Adipose tissue (tissue), 3 donors: ENCODE results near the gene PAK6. TPM values are rescaled to one million over a fixed set of nuclear protein-coding genes. Genes with fewer than 3 reads are reported as not detected.

ENCODE experiments used
- H3K27ac ChIP-seq: one replicate; pipeline ENCODE4 v1.5.1; 2013; ENCODE audit warnings: low read depth, low read length
- WGBS, 3 donors: extraction: QIAGEN DNeasy Blood & Tissue Kit; methylation state at CpG; one replicate each; pipeline ENCODE4 v1.1.7; 2013; 5-methylcytosine and 5-hydroxymethylcytosine counted together
- polyA plus RNA-seq, 3 donors: library from polyadenylated mRNA; stranded (reverse); fragments of 200-250 nt; gene quantifications; one replicate each; pipeline ENCODE4 v1.2.3, GENCODE V29; 2013
- donor health status: healthy with polysubstance abuse.
- donor health status: Bipolar disorder and iron deficiency.
- donor health status: healthy.

Gene PAK6
- polyA plus RNA-seq, 3 donors = 0.11 to 5.2 (median 0.43) TPM

DNA sequence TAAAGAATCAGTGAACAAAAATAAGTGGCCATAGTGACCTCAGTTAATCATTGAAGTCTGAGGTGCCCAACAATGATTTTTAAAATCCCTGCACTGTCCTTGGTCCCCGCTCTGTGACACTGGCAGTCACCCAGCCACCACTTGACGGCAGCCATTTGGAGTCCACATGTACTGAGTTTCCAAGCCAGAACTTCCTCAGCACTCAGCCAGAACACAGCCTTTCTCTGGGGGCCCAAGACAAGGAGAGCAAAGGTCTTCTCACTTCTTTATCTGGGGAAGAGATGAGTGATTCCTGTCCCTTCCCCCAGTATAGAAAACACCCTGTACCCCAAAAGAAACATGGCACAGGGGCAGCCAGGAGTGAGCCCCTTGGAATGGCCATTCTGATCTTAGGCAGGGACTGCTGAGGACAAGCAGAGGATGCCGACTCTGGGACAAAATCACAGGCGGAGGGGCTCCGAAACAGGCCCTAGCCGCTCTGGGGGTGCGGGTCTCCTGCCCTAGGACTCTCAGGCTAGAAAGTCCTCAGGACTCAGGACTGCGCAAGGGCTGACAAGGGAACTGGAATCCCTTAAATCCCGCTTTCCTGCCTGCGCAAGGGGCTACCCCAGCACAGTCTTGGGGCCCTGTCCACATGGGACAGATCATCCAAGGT is 12.8 kb downstream of the PAK6 start:
- WGBS, 3 donors = 85 to 89% (median 86%) methylated on average over 10 of the region's 10 CpGs
- no peak overlapping the region for H3K27ac ChIP-seq

DNA sequence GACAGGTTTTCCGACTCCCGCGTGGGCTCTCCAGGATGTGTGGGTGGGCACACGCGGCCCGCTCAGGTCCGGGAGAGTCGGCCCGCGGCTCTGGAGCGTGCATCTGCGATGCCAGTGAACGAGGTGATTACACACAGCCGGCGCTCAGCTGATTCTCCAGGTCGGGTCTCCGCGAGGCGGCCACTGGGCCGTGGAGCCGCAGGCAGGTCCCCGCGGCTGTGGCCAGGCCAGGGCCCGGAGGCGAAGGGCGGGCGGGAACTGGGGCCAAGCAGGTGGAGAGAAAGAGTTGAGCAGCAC is 13.2 kb downstream of the PAK6 start:
- WGBS, 3 donors = 33 to 53% (median 42%) methylated on average over 26 to 27 of the region's 27 CpGs
- H3K27ac ChIP-seq = no peak overlapping the region

DNA sequence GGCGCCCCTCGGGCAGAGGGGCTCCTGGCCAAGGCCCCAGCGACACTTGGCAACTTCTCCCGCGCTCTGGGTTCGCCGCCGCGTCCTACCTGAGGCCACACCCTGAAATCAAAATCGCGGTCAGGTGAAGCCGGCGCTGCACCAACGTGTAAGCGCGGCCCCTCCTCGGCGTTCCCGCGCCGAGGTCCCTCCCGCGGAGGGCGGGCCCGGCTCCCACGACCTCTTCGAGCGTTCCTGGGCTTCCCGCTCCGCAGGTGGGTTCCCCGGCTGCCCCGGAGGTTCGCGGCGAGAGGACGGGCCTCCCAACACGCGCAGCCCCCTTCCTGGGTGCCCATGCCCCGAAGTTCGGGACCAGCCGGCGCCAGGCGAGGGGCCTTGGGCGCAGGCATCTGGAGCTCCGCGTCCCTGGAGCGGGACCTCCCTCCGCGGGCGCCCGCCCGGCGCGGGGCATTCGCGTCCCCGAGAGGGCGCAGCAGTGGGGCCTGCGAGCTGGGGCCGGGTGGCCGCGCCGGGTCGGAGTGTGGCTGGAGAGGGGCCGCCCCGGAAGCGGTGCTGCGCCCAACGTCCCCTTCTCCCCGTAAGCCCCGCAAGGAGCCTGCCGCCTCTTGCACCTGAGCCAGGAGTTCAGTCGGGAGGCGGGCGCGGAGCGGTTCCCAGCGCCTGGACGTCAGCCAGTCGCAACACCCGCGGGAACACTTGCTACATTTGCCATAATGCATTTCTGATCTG is 13.7 kb downstream of the PAK6 start:
- H3K27ac ChIP-seq = no peak overlapping the region
- WGBS, 3 donors = 1 to 3% (median 2%) methylated on average over 64 to 82 of the region's 82 CpGs

DNA sequence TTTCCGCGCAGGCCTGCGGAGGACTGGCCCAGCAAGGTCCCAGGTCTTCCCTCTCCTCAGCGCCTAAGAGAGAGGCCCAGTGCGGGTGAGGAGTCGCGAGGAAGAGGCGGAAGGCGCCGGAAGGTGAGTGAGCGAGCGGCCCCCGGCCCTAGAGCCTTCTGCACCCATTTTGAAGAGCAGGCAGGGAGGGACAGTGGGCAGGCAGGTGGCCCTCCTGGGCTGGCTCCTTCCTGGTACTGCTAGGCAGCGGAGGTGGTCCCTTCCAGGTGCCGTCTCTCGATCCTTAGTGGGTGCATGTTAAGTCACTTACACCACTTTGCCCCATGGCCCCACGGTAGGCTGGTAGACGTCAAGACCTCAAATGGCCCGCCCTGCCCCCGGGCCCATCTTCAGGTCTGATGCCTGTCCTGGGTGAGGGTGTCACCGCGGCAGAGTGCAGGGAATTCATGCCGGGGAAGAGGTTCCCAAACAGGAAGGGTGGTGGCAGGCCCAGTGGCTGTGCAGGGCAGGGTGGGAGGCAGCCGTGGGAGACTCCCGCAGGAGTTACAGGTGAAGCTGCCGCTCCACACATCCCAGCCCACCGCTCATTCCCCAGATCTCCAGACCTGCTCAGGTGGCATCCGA is 14.4 kb downstream of the PAK6 start:
- no peak overlapping the region for H3K27ac ChIP-seq
- WGBS, 3 donors = 38 to 41% (median 39%) methylated on average over 23 to 28 of the region's 28 CpGs

GRCh38 chr15:40254452-40254851 is 15.6 kb downstream of the PAK6 start:
- 96 to 99% (median 98%) methylated on average over 3 of the region's 3 CpGs for WGBS, 3 donors
- no peak overlapping the region for H3K27ac ChIP-seq

GRCh38 chr15:40255033-40255432 is 16.2 kb downstream of the PAK6 start:
- no peak overlapping the region for H3K27ac ChIP-seq
- WGBS, 3 donors = 82 to 94% (median 91%) methylated on average over 4 of the region's 4 CpGs

DNA sequence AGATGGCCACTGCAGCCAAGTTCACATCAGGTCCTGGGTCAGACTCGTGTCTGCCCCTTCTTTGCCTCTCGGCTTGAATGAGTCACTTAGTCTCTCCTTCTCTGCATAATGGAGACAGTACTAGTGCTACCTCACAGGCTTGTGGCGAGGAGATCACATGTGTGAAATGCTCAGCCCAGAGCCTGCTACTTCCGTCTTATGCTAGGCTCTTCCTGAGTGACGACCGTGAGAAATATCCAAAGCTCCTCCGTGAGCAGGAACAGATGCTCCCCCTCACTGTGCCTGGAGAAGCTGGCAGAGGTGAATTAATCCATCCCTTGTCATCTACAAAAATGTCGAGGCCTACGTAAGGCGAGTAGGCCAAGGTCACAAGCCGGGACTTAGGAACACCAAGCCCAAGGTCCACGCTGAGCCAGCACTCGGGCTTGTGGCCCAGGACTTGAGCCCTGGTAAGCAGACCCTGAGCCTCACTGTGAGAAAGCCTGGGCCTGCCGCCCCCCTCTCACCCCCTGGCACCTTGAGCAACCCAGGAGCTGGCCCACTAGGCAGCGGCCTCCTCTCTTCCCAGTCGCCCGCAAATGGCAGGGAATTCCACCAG is 17.9 kb downstream of the PAK6 start:
- H3K27ac ChIP-seq = no peak overlapping the region
- WGBS, 3 donors = 57 to 91% (median 88%) methylated on average over 16 to 17 of the region's 17 CpGs

DNA sequence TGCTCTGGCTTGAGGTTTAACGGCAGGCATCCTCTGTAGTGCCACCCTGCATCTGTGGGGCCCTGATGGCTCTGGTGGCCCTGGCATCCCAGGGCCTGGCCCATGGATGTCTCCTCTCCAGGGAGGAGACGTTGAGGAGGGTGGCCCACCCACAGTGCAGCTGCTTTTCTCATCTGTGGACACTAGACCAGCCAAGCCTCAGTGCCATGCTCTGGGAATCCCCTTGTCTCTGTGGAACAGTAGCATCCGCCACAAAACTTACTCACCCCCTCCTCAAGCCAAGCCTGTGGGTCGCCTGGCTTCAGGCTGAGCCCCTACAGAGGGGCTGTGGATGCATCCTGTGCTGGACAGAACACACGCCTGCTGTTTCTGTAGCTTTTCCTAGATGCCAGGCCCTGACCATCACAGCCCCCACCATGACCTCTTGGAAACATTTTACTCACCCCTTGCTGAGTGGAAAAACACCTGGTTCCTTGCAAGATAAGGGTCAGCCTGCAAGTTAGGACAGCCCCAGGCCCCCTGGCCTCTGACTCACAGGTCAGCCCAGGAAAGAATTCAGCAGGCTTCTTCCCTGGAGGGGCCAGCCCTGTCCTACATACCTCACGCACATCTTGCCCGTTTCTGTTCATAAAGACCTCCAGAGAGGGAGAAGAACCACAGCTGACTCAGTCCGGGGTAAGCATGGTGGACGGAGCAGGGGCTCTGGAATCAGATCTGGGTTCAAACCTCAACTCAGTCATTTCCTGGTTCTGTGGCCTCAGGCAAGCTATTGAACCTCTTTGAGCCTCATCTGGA is 19.0 kb downstream of the PAK6 start:
- 78 to 96% (median 81%) methylated on average over 9 of the region's 9 CpGs for WGBS, 3 donors
- H3K27ac ChIP-seq = no peak overlapping the region

DNA sequence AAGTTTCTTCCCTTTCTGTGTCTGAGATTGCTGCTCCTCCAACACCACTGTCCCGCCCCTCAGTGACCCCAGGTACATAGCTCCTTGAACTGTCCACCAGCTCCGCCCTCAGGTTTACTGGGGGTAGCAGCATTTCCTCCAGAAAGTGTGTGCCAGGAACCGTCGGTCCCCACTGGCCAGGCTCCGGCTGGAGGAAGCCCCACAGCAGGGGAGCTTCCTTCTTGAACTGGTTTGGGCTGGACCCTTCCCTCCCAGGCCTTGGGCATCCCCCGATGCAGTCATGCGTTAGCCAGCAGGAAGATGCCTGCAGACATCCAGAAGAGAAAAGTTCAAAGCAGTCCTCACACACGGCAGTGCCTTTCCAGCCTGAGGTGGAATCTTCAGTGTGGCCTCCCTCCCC is 19.7 kb downstream of the PAK6 start:
- WGBS, 3 donors = 59 to 74% (median 61%) methylated on average over 8 of the region's 8 CpGs
- no peak overlapping the region for H3K27ac ChIP-seq

GRCh38 chr15:40259021-40259420 is 20.2 kb downstream of the PAK6 start:
- WGBS, 3 donors = 65 to 84% (median 81%) methylated on average over 7 of the region's 7 CpGs
- H3K27ac ChIP-seq = no peak overlapping the region

GRCh38 chr15:40263024-40263754 is 24.3 kb downstream of the PAK6 start:
- WGBS, 3 donors = 78 to 92% (median 82%) methylated on average over 12 of the region's 12 CpGs
- H3K27ac ChIP-seq = no peak overlapping the region

GRCh38 chr15:40264321-40265153 is 25.7 kb downstream of the PAK6 start:
- H3K27ac ChIP-seq = no peak overlapping the region
- WGBS, 3 donors = 81 to 85% (median 82%) methylated on average over 15 to 16 of the region's 16 CpGs

DNA sequence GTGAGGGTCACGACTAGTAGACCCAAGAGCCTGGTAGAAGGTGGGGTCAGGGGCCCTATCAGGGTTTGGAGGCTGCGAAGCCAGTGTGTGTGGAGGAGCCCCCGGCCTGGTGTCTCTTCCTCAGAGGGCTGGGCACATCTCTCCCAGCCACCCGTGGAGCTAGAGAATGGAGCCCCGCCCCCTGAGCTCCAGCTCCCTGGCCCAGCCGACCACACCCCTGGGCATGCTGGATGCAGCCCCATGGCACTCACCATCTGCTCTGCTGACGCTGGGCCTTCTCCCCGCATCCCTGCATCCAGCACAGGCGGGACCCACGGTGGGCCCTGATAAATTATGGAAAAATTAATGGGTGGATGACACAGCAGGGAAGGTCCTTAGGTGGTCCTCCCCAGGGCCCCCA is 26.5 kb downstream of the PAK6 start:
- H3K27ac ChIP-seq = no peak overlapping the region
- WGBS, 3 donors = 84 to 90% (median 87%) methylated on average over 9 to 10 of the region's 10 CpGs

DNA sequence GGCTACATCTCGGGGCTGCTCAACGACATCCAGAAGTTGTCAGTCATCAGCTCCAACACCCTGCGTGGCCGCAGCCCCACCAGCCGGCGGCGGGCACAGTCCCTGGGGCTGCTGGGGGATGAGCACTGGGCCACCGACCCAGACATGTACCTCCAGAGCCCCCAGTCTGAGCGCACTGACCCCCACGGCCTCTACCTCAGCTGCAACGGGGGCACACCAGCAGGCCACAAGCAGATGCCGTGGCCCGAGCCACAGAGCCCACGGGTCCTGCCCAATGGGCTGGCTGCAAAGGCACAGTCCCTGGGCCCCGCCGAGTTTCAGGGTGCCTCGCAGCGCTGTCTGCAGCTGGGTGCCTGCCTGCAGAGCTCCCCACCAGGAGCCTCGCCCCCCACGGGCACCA is 27.0 kb downstream of the PAK6 start:
- no peak overlapping the region for H3K27ac ChIP-seq
- WGBS, 3 donors = 94 to 97% (median 95%) methylated on average over 19 to 20 of the region's 20 CpGs

DNA sequence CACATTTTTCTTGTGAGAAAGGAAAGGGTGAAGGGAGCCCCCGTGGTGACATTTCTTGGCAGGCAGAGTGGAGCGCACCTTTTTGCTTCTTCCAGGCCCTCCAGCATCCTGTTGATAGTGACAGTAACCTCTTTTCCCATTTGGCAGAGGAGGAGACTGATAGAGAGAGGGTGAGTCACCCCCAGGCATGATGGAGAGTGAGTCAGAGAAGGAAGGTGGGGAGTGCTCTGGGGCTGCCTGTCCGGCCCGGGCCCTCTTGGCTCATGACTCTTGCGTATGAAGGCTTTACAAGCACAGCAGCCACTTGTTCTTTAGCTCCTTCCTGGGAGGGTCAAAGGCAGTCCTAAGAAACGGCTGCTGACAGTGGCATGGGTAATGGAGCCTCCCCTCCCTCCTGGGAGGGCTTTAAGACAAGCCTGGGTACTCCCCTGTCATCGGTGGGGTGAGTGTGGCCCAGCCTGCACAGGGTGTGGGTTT is 28.0 kb downstream of the PAK6 start:
- WGBS, 3 donors = 44 to 66% (median 48%) methylated on average over 7 of the region's 7 CpGs
- H3K27ac ChIP-seq = no peak overlapping the region

DNA sequence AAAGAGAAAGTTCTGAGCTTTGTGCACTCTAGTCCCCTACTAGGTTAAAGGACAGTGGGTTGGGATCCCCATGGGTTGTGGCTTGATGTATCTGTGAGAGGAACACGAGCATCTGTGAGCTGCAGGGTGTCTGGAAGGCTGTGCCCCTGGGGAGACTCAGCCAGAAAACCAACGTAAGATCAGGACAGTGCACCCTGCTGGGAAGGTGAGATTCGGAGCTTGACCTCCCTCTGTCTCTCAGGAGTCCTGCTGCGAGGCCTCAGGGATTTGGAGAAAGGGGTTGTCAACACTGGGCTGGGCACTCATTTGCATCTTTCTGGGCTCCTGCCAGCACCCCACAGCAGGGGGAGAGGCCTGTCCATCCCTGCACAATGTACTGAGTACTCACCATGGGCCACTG is 28.8 kb downstream of the PAK6 start:
- no peak overlapping the region for H3K27ac ChIP-seq
- 82 to 87% (median 86%) methylated on average over 4 of the region's 4 CpGs for WGBS, 3 donors

DNA sequence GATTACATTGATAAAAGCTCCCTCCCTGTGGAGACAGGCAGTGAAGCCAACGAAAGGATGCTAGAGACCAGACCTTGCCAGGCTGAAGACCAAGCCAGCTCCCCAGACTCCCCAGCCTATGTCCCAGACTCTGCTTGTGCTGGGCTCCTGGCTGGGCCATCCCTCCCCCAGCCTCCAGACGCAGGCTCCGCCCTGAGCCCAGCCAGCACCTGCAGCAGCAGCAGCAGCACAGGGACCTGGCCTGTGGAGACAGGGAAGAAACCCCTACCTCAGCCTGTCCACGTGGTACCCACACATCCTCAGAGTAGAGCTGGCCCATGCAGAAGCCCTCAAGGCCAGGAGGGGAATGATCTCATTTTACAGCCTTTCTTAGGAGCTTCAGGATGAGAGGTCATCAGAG is 30.7 kb downstream of the PAK6 start:
- H3K27ac ChIP-seq = no peak overlapping the region
- WGBS, 3 donors = 75 to 78% (median 76%) methylated on average over 4 of the region's 4 CpGs
